GM18507 (cell line): ENCODE data around the gene DMRTB1.

Experiments
- DNase-seq: peaks from one replicate; pipeline ENCODE4 v3.0.0; 2011; ENCODE audit warnings: low read depth; ENCODE audit not compliant: insufficient read length; ENCODE audit errors: extremely low spot score
- FAIRE-seq: peaks from 2 replicates; lab custom pipeline; 2011; peaks lifted over from hg19 to GRCh38; lab: Jason Lieb, UNC

Gene DMRTB1

DNA sequence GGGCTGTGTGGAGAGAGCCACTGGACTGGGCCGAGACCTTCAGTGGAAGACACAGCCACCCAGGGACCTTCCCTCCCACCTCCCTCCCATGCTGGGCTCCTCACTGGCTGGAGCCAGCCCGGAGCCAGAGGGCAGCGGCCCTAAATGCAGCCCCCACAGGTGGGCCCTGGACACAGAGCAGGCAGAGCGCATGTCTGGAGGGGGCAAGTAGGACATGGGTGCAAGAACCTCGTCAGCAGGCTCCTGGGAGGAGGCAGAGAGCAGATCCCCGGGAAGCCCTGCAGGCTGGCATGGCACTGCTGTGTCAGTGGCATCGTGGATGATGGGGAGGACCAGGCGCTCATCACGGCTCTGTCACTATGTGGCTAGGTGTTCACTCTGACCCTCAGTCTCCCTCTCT lies 45.7 kb downstream of the DMRTB1 start:
- no peak for DNase-seq
- no peak for FAIRE-seq

- FAIRE-seq (no peak), DNase-seq (no peak)
Observed at GRCh38 chr1:53505401-53505800, 46.2 kb downstream of the DMRTB1 start.

DNA sequence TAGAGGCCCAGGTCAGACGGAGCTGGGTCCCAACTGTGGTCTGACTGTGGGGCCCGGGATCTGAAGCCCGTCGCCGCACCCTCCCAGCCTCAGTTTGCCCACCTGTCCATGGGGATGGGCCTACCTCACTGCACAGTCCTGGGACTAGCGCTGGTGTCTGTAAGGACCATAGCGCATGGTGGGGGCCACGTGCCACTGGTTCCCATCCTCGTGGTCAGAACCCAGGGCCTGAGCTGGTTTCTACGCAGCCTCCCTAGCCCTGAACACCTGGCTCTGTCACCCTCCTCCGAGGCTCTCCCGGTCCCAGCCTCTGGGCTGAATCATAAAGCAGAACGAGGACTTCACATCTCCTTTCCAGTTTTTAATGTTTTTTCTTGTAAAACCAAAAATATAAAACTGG lies 46.7 kb downstream of the DMRTB1 start:
- DNase-seq, result no peak
- FAIRE-seq, result no peak

GRCh38 chr1:53506355-53507050 lies 47.3 kb downstream of the DMRTB1 start:
- DNase-seq (no peak), FAIRE-seq (no peak)

- FAIRE-seq (no peak), DNase-seq (no peak)
Observed at GRCh38 chr1:53507116-53507820, 48.1 kb downstream of the DMRTB1 start.

DNA sequence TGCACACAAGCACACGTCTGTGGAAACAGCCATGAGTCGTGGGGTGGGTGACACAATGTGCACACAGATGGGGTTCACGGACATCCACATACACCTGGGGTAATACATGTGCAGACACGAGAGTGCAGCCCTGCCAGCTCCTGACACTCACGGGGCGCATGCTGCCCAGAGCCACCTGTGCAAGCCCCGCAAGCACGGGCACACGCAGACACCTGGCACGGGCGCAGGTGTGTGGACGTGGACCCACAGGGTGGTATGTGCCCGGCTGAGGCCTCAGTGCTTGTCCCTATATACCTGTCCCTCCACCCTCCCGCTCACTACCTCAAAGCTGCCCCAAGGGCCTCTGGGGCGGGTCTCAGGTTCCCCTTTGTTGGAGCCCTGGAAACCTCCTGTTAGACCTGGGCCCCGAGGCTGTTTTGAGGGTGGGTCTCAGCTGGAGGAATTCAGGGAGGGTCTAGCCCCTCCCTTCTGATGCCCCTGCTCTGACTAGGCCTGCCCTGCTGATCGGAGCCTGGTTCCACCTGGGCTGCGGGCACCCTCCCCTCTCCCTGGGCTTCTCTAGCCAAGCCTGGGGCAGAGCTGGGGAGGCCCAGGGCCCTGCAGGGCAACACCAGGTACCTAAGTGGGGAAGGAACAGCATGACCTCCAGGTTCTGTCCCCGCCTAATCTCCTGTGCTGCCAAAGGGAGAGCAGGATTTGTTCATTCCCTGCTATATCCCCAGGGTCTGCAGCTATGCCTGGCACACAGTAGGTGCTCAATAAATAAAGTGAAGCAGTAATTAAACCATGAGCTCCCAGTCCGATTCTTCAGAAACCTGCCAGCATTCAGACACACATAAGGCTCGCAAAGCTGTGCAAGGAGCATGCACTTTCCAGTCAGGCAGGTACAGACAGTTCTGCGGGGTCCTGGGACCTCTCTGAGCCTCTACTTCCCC lies 49.1 kb downstream of the DMRTB1 start:
- FAIRE-seq, result no peak
- DNase-seq, result no peak

DNA sequence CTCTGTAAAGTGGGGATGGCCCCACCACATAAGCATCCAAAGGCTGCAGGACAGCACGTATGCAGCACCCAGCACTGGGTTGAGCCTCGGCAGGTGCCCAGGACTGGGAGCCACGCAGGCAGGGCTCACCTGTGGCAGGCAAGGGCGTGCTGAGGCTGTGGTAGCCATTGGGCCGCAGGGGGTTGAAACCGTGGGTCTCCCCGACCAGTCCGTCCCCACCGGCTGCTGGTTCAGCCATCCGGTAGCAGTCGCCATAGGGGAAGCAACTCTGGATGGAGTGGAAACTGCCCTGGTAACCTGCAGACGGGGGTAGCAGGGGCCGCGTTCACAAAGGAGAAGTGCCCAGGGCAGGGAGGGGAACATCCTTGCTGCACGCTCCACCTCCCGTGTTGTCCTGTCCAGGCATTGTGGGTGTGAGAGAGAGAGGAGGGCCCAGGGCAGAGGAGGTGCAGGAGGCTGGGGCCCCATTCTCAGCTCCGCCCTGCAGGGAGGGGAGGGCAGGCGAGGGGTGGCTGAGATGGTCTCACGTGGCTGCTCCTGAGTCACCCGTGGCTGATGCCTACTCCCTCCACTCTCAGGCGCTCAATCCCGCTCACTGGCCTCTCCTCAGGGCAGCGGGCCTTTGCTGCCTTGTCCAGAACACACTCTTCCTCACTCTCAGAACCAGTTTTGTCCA lies 49.9 kb downstream of the DMRTB1 start:
- FAIRE-seq (no peak), DNase-seq (no peak)

GRCh38 chr1:53509775-53510174 lies 50.6 kb downstream of the DMRTB1 start:
- no peak for DNase-seq
- no peak for FAIRE-seq

- DNase-seq (no peak), FAIRE-seq (no peak)
Observed at GRCh38 chr1:53510215-53510614, 51.0 kb downstream of the DMRTB1 start.

DNA sequence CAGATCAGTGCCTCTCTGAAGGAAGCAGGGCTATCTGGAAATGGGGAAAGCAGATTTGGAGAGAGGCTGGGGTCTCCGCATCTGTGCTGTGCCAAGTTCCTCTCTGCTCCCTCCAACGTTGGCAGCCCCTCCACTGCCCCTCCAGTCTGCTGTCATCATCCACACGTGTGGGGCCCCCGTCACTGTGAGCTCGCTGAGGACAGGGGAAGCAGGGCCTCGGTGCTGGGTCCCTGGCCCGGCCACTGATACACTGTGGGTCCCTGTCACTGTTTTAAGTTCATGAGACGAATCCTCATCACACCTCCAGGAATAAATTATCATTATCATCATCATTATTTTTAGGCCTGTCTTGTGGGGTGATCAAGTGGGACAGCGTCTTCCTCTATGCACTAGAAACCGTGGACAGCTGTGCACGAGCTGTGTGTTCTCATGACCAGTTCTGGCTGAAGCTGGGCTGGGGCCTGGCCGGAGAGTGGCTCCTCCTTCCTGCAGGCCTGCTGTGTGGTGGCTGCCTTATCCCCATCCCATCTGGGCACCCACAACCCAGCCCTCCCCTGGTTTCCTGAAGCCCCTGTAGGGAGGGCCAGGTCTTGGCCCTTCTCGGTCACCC lies 52.2 kb downstream of the DMRTB1 start:
- DNase-seq, result no peak
- FAIRE-seq, result no peak

DNA sequence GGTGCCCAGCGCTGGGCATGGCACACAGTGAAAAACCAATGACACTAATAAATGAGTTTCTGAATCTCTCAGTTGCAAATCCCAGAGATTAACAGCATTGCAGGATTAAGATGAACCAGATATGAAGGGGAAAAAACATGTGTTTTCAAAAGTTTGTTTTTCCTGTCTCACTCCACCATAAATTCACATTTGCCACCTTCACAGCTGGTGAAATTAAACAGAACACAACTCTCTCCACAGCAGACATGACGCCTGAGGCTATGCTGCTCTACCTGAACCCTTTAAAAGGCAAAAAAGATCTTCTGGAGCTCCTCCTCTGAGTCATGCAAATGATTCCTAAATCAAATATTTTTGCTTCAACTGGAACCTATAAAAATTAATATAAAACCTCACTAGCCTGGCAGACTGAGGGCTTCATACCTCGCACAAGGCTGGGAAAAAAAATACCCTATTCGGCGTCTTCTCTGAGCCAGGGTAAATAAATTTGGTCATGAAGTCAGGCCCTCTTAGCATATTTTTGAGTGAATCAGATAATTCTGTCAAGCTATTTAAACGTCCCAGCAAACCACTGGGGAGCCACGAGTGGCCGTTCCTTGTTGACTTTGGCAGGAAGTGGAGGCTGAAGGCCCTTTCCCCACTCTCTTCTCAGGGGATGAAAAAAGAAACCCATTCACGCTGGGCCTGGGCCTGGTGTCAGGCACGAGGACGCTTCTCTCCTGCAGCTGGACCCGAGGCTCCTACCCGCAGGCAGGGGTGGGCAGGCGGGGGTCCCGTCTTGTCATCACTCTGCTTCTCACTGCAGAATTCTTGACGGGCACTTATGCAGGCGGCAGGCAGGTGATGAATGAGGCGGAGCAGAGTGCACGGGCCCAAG lies 53.0 kb downstream of the DMRTB1 start:
- FAIRE-seq, result no peak
- DNase-seq, result no peak

GRCh38 chr1:53512807-53513755 lies 53.9 kb downstream of the DMRTB1 start:
- DNase-seq (no peak), FAIRE-seq (no peak)

- DNase-seq (no peak), FAIRE-seq (no peak)
Observed at GRCh38 chr1:53513846-53514245, 54.6 kb downstream of the DMRTB1 start.

DNA sequence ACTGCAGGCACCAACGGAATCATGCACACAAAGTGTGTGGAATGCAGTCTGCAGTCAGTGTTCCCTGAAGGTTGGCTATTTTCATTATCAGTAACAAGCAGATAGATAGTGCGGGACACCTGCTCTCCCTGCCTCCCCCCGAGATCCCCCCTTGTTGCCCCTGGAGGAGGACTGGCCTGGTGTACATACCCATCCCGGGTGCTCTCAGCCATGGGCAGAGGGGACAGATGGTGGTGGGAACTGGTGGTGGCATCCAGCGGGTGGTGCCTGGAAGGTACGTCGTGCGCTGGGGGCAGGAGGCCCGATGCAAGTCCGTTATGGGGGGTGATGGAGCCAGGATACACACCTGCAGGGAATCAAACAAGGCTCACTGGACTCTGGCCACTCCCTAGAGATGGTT lies 55.2 kb downstream of the DMRTB1 start:
- FAIRE-seq, result no peak

GRCh38 chr1:53516181-53516580 lies 57.0 kb downstream of the DMRTB1 start:
- FAIRE-seq (no peak), DNase-seq (no peak)

More for the DNA sequence above, 55.2 kb downstream of the DMRTB1 start:
- DNase-seq, result no peak
